ENCODE results near the gene SEMA4C. TPM values are rescaled to one million over a fixed set of nuclear protein-coding genes. Genes with fewer than 3 reads are reported as not detected.
A peak's percentile ranks its signal among the peaks of the same experiment; 100 is the strongest.

Gene SEMA4C
- total and polyA plus RNA-seq, 12 donors = 14.1 to 43.8 (median 24.1) TPM

DNA sequence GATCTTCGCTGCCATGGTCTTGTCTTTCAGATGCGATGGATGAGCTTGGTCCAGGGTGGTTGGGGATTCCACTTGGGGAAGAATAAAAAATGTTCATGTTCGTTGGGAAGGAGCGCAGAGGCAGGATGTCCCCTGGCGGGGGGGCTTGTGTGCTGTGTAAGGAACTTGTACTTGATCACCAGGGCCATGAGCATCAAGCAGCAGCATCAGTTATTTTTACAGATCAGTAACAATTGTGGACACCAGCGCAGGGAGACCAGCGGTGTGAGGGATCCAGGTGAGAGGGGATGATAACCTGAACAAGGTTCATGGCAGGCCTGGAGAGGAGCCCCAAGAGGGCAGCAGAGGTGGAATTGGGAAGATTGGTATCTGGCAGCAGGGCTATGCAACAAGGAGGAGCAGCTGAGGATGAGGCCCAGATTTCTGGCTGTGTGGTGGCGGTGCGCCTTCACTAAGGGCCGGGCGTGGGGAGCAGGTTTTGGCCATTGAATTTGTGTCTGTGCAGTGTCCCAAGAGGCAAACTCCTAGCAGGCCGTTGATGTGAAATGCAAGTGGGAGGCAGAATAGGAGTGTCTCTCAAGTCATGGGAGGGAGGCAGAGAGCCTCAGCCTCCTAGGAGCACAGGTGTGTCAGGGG, 49.9 kb downstream of the SEMA4C start:
- H3K27ac ChIP-seq = no peak overlapping the region
- TF ChIP-seq, protein P1, sequence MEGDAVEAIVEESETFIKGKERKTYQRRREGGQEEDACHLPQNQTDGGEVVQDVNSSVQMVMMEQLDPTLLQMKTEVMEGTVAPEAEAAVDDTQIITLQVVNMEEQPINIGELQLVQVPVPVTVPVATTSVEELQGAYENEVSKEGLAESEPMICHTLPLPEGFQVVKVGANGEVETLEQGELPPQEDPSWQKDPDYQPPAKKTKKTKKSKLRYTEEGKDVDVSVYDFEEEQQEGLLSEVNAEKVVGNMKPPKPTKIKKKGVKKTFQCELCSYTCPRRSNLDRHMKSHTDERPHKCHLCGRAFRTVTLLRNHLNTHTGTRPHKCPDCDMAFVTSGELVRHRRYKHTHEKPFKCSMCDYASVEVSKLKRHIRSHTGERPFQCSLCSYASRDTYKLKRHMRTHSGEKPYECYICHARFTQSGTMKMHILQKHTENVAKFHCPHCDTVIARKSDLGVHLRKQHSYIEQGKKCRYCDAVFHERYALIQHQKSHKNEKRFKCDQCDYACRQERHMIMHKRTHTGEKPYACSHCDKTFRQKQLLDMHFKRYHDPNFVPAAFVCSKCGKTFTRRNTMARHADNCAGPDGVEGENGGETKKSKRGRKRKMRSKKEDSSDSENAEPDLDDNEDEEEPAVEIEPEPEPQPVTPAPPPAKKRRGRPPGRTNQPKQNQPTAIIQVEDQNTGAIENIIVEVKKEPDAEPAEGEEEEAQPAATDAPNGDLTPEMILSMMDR (IDR thresholded peaks at IDR 0.05) = no peak
- intact Hi-C loops (cut with DNase I) = loop anchor here in 4 of 10 donors (5.0 to 10.0 kb wide), 3 partner anchors 37 to 185 kb away; partner anchors contain the start of genes ANKRD39 (in 2 of the 4), CNNM4 (in 1 of the 4) and KANSL3 (in 1 of the 4)

DNA sequence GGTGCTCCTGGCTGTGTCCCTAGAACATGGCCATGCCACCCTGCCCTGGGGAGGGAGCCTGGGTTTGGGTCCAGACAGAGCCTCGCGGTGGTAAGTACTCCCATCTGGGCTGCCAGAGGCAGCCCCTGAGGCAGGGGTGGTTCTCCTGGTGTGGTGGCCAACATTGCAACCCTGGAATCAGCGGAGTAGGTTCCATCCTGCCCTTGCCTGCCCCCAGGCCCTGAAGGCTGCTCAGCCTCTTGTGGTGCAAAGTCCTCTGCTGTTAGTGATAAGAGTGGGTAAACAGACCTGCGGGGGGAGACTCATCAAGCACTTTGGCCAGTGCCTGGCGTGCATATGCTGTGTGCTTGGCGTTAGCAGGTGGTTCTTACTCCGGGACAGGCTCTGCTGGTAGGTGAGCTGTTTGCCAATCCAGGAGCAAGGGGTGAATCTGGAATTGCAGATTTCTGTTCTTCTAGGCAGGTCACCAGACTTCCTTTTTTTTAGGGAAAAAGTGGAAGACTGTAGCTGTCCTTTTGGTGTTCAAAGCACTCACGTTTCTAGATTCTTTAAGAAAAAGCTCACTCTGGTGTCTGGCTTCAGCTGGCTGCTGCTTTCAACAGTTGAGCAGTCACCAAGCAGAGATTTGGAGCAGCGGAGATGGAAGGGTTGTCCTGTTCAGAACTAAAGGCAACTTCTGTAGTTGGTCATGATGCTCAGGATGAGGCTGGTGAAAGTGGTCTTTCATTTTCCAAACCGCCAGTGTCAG, 50.6 kb downstream of the SEMA4C start:
- TF ChIP-seq, protein P1 (IDR thresholded peaks at IDR 0.05) = peak in 1 of 9 donors; percentile 4
- Histone ChIP-seq H3K4me3 (peak overlapping the region in 3 of 10 donors; percentile 3 to 29 (median 12)), H3K4me1 (peaks cover 24 to 80% (median 63%) of the 10 kb centered on the region in 9 donors), H3K9me3 (no peaks in the 10 kb centered on the region), H3K27me3 (no peaks in the 10 kb centered on the region), H3K36me3 (peaks cover 0 to 25% (median 0%) of the 10 kb centered on the region in 9 donors), H3K27ac (peak overlapping the region in 3 of 10 donors; percentile 35 to 44 (median 41))
- no peak for DNase-seq
- ATAC-seq = peak in 5 of 8 donors; percentile 11 to 63 (median 25)
- 56 to 62% methylated on average over 10 of the region's 10 CpGs for WGBS, 2 donors
- intact Hi-C loops (cut with DNase I) = loop anchor here in 4 of 10 donors (5.0 to 10.0 kb wide), 3 partner anchors 38 to 185 kb away; partner anchors contain the start of genes ANKRD39 (in 2 of the 4), CNNM4 (in 1 of the 4) and KANSL3 (in 1 of the 4)

More for the DNA sequence above, 49.9 kb downstream of the SEMA4C start:
- ATAC-seq (no peak), DNase-seq (no peak)
- no peak overlapping the region for H3K4me3 ChIP-seq
- no peaks in the 10 kb centered on the region for H3K27me3 ChIP-seq
- no peaks in the 10 kb centered on the region for H3K9me3 ChIP-seq
- 88% methylated on average over 12 of the region's 12 CpGs for WGBS, 2 donors
- H3K4me1 ChIP-seq = peaks cover 24 to 79% (median 66%) of the 10 kb centered on the region in 9 donors
- peaks cover 0 to 32% (median 0%) of the 10 kb centered on the region in 9 donors for H3K36me3 ChIP-seq

- TF ChIP-seq, protein P1 (IDR thresholded peaks at IDR 0.05) = no peak
- Histone ChIP-seq H3K9me3 (no peaks in the 10 kb centered on the region), H3K27ac (no peak overlapping the region), H3K4me1 (peaks cover 24 to 68% (median 49%) of the 10 kb centered on the region in 9 donors), H3K27me3 (no peaks in the 10 kb centered on the region), H3K36me3 (peaks cover 0 to 12% (median 0%) of the 10 kb centered on the region in 9 donors), H3K4me3 (peak overlapping the region in 9 of 10 donors; percentile 27 to 96 (median 81))
- DNase-seq = no peak
- 68 to 76% methylated on average over 8 of the region's 8 CpGs for WGBS, 2 donors
- ATAC-seq = no peak
- intact Hi-C loops (cut with DNase I) = loop anchor here in 4 of 10 donors (5.0 to 10.0 kb wide), 3 partner anchors 39 to 183 kb away; partner anchors contain the start of genes ANKRD39 (in 2 of the 4), CNNM4 (in 1 of the 4) and KANSL3 (in 1 of the 4)
These were observed 52.0 kb downstream of the SEMA4C start for GRCh38 chr2:96817882-96818281.
